Measurements from ENCODE around the gene BHLHE41.

Gene BHLHE41

DNA sequence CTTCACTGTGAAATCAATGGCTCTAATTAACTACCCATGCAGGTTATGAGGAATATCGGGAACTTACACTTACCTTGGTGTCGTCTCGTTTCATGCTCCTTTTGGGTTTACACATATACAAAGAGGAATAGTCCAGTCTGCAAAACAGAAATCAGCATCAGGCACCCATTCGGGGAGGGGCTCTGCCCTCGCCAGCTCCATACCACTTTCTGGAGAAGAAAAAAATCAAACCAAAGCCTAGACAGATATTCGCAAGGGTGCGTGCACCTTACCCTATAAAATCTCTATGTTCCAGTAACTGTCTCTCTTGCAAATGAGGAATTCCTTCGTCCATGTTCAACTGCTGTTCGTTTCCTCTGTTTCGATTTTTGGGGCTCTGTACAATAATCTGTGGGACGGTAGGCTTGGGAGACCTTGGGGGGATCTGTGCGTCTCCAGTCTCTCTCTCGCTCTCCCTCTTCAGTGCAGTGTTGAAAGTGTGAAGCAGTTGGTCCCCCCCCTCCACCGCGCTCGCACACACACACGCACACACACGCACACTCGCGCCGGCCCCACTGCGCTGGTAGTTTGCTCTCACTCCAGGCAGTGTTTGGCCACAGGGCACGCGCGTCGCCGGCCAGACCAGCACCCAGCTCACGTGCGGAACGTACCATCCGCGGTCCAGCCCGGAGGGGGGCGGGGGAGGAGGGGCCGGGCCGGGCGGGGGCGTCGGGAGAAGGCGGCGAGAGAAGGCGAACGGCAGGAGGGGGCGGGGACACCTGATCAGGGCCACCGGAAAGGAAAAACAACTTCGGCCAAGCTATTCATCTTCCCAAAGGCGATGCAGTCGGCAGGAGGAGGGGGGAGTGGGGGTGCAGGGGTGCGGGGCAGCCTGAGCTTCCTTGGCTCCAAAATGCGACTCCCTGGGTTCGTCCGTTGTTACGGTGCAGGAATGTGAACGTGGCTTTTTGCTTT, at the start of gene BHLHE41:
BHLHE41 (minus strand) TSS at position 592 of the 954 bp plus-strand sequence; CDS start at position 334, 258 bp downstream.
- peak; percentile 77 for DNase-seq

DNA sequence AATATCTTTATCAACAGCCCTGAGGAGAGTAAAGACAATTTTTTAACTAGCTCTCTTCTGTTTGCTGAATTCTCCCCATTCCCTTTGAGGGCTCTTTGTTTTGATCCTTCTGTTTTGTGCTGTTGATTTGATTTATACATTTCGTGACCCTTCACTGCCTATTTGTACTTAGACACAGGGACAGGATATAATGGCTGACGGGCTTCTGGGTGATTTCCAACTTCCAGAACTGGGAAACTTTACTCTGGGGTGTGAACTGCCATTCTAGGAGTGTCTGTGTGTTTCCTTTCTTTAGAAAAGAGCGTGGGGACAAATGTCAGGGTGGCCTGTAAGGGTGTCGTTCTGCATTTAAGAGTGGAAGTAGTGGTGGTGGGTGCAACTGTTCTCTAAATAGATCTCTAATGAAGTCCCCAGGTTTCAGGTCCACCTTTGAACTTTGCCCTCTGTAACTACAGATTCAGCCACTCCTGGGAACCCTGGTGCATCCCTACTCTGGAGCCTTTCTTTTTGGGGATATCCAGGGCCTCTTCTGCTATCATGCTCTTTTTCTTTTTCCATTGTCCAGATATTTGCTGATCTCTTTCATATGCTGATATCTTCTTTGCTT, 48.2 kb upstream of the BHLHE41 start:
- no peak for DNase-seq

- DNase-seq: no peak
Observed at GRCh38 chr12:26172539-26172938, 47.7 kb upstream of the BHLHE41 start.

- DNase-seq: no peak
Observed at GRCh38 chr12:26172013-26172412, 47.2 kb upstream of the BHLHE41 start.

DNA sequence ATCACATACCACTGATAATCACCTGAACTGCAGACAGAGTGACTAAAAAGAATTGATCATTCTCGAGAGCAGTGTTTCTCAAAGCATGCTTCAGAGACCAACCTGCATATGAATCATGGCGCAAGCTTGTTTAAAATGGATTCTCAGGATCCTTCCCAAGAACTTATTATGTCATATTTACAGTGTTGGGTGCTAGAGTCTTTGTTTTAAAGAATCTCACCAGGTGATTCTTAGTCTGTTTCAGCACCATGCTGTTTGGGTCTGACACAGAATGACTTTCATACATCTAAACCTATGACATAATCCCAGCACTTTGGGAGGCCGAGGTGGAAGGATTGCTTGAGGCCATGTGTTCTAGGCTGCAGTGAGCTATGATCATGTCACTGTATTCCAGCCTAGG, 39.3 kb upstream of the BHLHE41 start:
- no peak for DNase-seq

GRCh38 chr12:26162905-26163304, 38.1 kb upstream of the BHLHE41 start:
- no peak for DNase-seq

DNA sequence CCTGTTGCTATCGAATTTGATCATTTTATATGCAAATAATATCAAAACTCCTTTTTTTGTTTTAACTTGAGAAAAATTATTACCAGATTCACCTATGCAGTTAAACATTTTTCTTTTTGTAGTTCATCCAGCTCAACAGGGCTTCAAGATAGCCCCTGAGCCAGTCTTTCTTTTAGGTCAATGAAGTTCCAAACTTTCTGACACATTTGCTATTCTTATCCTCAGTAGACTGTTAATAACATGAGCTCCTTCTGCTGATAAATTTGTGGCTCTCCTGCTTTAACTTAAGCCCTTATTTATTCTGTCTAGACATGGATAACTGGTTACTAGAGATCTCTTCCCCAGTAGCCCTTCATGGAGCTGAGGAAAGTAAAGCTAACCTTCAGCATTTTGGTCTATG, 37.3 kb upstream of the BHLHE41 start:
- DNase-seq: no peak

GRCh38 chr12:26158078-26158764, 33.4 kb upstream of the BHLHE41 start:
- peak; percentile 18 for DNase-seq

DNA sequence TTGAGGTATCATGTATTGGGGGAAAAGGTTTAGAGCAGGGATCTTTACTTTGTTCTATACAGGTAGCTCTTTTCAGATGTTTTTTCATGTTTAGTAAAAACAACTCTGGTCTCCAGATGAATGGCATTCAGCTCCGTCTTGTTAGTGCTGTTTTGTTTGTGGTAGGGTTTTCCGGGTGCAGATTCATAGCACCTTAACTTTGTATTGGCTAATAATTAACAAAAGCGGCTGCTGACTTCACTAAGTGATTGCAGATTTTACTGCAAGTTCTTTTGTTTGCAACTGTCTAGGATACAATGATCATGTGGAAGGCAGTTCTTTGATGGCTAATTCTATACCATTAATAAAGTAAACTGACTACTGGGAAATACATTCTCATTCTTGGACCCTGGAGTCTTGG, 32.2 kb upstream of the BHLHE41 start:
- DNase-seq: no peak

- DNase-seq: peak; percentile 48
Observed at GRCh38 chr12:26156201-26156871, 31.5 kb upstream of the BHLHE41 start.

DNA sequence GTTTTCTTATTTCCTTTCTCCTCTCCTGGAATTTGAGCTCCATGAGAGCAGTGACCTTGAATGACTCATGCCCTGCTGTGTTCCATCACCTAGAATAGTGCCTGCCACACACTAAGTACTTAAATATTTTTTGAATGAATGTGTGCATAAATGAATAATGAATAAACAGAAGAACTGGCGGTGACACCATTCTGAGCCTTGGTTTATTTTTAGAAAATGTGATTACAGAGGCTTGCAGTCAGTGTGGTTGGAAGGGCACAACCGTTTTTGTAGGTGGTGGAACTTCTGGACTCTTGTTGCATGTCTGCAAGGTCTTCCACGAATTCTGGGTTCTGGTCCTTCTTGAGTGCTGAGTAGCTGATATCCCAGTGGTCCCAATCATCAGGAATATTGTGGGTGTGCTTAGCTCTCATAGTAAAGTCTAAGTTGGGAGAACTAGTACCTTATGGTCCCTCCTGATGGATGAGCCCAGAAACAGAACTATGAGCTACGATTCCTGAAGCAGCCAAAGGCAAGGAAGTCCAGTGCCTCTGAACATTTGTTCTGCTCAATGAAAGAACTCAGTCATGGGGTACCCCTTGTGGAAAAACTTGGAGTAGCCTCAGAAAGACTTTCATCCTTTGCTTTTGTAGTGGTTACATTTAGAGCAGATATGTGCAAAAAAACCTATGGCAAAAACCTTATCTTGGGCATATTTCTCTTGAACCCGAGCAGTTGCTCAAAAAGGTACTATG, 28.8 kb upstream of the BHLHE41 start:
- peak; percentile 42 for DNase-seq

GRCh38 chr12:26152507-26153102, 27.8 kb upstream of the BHLHE41 start:
- DNase-seq: peak; percentile 31

GRCh38 chr12:26150736-26151450, 26.1 kb upstream of the BHLHE41 start:
- no peak for DNase-seq

DNA sequence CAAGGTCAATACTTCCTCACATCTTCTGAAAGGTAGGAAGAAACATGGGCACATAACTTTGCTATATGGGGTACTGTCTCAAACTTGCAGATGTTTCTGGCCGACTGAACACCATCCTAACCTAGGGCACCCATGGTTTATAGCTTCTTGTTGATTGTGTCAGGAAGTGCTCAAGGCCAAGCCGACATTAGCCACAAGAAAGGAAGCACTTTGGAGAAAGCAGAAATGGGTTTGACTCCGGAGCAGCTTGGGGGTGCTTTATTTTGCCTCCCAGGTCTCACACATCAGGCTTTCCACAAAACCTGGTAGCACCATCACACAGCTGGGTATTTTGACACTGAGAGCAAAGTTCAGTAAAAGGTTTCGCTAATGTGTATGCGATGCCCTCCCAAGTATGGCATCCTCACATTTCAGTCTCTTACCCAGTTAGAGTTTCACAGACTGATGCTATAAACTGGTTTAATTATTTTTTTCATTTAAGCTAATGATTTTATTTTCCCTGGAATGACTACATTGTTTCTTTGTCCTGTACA, 25.2 kb upstream of the BHLHE41 start:
- no peak for DNase-seq

- no peak for DNase-seq
Observed at GRCh38 chr12:26148291-26148690, 23.5 kb upstream of the BHLHE41 start.

DNA sequence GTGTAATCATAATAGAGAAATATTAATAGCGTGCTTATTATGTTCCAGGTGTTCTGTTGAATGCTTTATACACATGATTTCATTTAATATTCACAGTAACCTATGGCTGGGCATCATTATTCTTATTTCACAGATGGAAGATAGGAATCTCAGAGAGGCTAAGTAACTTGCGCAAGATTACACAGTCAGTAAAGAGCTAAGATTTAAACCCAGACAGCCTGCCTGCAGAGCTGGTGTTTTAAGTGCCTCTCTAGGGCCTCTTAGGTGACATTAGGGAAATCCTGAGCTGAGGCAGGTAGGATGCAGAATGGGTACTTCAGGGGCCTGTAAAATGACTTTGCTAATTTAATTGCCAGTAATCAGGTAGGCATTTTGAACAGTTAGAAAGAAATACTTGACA, 18.5 kb upstream of the BHLHE41 start:
- no peak for DNase-seq

DNA sequence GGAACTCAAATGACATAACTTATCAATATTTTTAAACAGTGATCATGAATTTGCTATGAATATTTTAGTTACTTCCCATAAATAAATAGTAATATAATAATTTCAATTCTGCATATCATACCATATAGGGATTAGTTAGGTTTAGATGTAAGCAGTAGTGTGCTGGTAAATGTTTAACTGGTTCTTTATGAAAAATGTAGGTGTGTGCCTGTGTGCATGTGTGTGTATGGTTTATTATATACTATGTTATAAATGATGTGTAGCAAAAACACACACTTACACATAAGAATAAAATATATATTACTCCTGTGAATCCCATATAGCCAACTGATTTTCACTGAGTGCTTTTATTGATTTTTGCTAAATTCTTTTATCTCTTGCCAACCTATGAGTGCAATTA, 14.0 kb upstream of the BHLHE41 start:
- DNase-seq: no peak

DNA sequence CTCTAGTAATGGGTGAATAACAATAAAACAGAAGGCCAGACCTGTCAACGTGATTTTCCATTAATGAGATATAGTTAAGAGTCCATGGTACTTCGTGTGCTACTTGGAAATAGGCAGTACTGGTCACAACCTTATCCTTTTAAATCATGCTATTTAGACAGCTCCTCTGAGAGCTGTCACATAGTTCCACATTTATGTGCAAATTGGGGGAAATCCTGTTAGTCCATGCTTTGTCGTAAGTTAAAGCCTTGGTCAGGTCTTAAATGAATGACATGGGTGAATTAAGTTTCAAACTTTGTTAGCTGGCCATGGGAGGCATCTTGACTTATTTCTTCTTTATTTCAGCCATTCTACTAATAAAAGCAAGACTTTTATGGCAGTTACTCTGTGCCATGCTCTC, 11.9 kb upstream of the BHLHE41 start:
- no peak for DNase-seq

GRCh38 chr12:26135571-26135970, 10.7 kb upstream of the BHLHE41 start:
- no peak for DNase-seq

DNA sequence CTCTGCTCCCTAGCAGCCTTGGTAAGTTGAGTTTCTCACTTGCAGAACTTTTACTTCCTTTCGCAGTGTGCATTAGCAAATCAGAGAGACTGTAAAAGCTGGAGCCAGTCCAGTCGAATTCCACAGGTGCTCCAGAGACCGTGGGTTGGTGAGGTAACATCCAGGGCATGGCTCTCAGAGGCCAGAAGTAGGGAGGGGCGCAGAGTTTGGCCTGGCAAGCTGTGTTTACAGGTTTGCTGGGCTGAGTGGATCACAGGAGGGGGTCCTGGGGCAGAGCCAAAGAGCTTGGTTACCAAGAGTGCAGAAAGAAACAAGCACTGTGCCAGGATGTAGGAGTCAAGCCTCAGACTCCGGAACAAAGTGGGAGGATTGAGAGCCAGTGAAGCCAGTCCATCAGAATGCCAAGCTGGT, 10.2 kb upstream of the BHLHE41 start:
- DNase-seq: no peak

- DNase-seq: no peak
Observed at GRCh38 chr12:26134540-26134939, 9.7 kb upstream of the BHLHE41 start.

Measured in OCI-M1 (cell line).